HEK293 (cell line): ENCODE measurements around the gene UBXN6.
A peak's percentile ranks its signal among the peaks of the same experiment; 100 is the strongest.

Experiments used
- CTCF ChIA-PET: fragments of 350-600 bp; formaldehyde crosslinking; extraction: SDS; loops from one replicate; lab custom pipeline; 2021; ENCODE audit warnings: antibody characterized with exemption; lab: Yijun Ruan, JAX
- POLR2A ChIA-PET: fragments of 300-600 bp; formaldehyde crosslinking; extraction: SDS; loops from one replicate; lab custom pipeline; 2020; ENCODE audit warnings: antibody characterized with exemption, inconsistent platforms; lab: Yijun Ruan, JAX
- H3K27ac ChIP-seq: fragments of 200-500 bp; sonication (Bioruptor generic); 2 replicates; pipeline ENCODE4 v1.5.1; 2014; ENCODE audit warnings: low read depth, low read length, control low read depth, inconsistent platforms; ENCODE audit errors: extremely low read depth
- H3K36me3 ChIP-seq, 2 experiments: fragments of 200-500 bp in 1 of 2; sonication (Bioruptor generic) in 1 of 2; 1 replicate in 1 of 2; 2 replicates in 1 of 2; pipeline ENCODE4 v1.5.1; 2014 to 2017; ENCODE audit warnings: inconsistent platforms in 2 of 2, low read length in 2 of 2; ENCODE audit not compliant: control insufficient read depth in 2 of 2, insufficient read depth in 1 of 2
- H3K4me1 ChIP-seq: fragments of 200-500 bp; sonication (Bioruptor generic); 2 replicates; pipeline ENCODE4 v1.5.1; 2014; ENCODE audit warnings: mild to moderate bottlenecking, low read length, inconsistent platforms; ENCODE audit not compliant: control insufficient read depth, insufficient read depth
- H3K4me3 ChIP-seq: 2 replicates; pipeline ENCODE4 v1.5.1; 2011; ENCODE audit warnings: low read depth, mild to moderate bottlenecking, control low read depth, low read length, moderate library complexity
- H3K9me3 ChIP-seq: fragments of 200-500 bp; sonication (Bioruptor generic); 2 replicates; pipeline ENCODE4 v1.5.1; 2014; ENCODE audit warnings: low read depth, low read length, inconsistent platforms; ENCODE audit not compliant: control insufficient read depth, insufficient read depth
- KLF16 ChIP-seq: fragments of 450-650 bp; formaldehyde crosslinking; IDR thresholded peaks from 2 replicates; pipeline ENCODE4 v1.5.1; 2017; ENCODE audit warnings: missing biosample characterization, missing genetic modification characterization
- SP2 ChIP-seq: fragments of 450-650 bp; formaldehyde crosslinking; IDR thresholded peaks from 2 replicates; pipeline ENCODE4 v1.5.1; 2016; ENCODE audit warnings: missing biosample characterization, missing genetic modification characterization
- ZBTB20 ChIP-seq: fragments of 450-650 bp; formaldehyde crosslinking; IDR thresholded peaks from 2 replicates; pipeline ENCODE4 v1.5.1; 2016; ENCODE audit warnings: missing biosample characterization, missing genetic modification characterization
- ZBTB48 ChIP-seq: fragments of 450-650 bp; formaldehyde crosslinking; IDR thresholded peaks from 2 replicates; pipeline ENCODE4 v1.5.1; 2016; ENCODE audit warnings: missing biosample characterization, missing genetic modification characterization
- ZBTB7A ChIP-seq: fragments of 450-650 bp; formaldehyde crosslinking; IDR thresholded peaks from 2 replicates; pipeline ENCODE4 v1.5.1; 2016; ENCODE audit warnings: low read depth, missing biosample characterization, missing genetic modification characterization
- ZEB2 ChIP-seq: fragments of 450-650 bp; formaldehyde crosslinking; IDR thresholded peaks from 2 replicates; pipeline ENCODE4 v1.5.1; 2016; ENCODE audit warnings: missing biosample characterization, missing genetic modification characterization
- ZFHX2 ChIP-seq: fragments of 450-650 bp; formaldehyde crosslinking; conservative IDR thresholded peaks from 2 replicates; pipeline ENCODE4 v1.5.1; 2016; ENCODE audit warnings: missing biosample characterization, missing genetic modification characterization
- ZNF214 ChIP-seq: fragments of 450-650 bp; formaldehyde crosslinking; IDR thresholded peaks from 2 replicates; pipeline ENCODE4 v1.5.1; 2017; ENCODE audit warnings: missing biosample characterization, mild to moderate bottlenecking, missing genetic modification characterization, borderline replicate concordance
- ZNF26 ChIP-seq: fragments of 450-650 bp; formaldehyde crosslinking; IDR thresholded peaks from 2 replicates; pipeline ENCODE4 v1.5.1; 2016; ENCODE audit warnings: missing biosample characterization, missing genetic modification characterization
- ZNF335 ChIP-seq: fragments of 450-650 bp; formaldehyde crosslinking; conservative IDR thresholded peaks from 2 replicates; pipeline ENCODE4 v1.5.1; 2016; ENCODE audit warnings: missing biosample characterization, missing genetic modification characterization
- ZNF366 ChIP-seq: fragments of 450-650 bp; formaldehyde crosslinking; conservative IDR thresholded peaks from 2 replicates; pipeline ENCODE4 v1.5.1; 2016; ENCODE audit warnings: missing biosample characterization, missing genetic modification characterization
- ZNF449 ChIP-seq: fragments of 450-650 bp; formaldehyde crosslinking; IDR thresholded peaks from 2 replicates; pipeline ENCODE4 v1.5.1; 2017; ENCODE audit warnings: missing biosample characterization, mild to moderate bottlenecking, missing genetic modification characterization, moderate library complexity
- ZNF510 ChIP-seq: fragments of 450-650 bp; formaldehyde crosslinking; IDR thresholded peaks from 2 replicates; pipeline ENCODE4 v1.5.1; 2018; ENCODE audit warnings: mild to moderate bottlenecking, missing genetic modification characterization, missing biosample characterization; ENCODE audit not compliant: insufficient replicate concordance
- ZNF561 ChIP-seq: fragments of 450-650 bp; IDR thresholded peaks from 2 replicates; pipeline ENCODE4 v1.5.1; 2018; ENCODE audit warnings: missing biosample characterization, missing genetic modification characterization, borderline replicate concordance
- ZNF585B ChIP-seq: fragments of 450-650 bp; formaldehyde crosslinking; IDR thresholded peaks from 2 replicates; pipeline ENCODE4 v1.5.1; 2016; ENCODE audit warnings: missing biosample characterization, missing genetic modification characterization
- ZNF600 ChIP-seq: fragments of 450-650 bp; formaldehyde crosslinking; IDR thresholded peaks from 2 replicates; pipeline ENCODE4 v1.5.1; 2016; ENCODE audit warnings: missing biosample characterization, missing genetic modification characterization
- ZNF677 ChIP-seq: fragments of 450-650 bp; IDR thresholded peaks from 2 replicates; pipeline ENCODE4 v1.5.0; 2018; ENCODE audit warnings: missing biosample characterization, mild to moderate bottlenecking, missing genetic modification characterization, moderate library complexity
- ZXDB ChIP-seq: fragments of 450-650 bp; formaldehyde crosslinking; IDR thresholded peaks from 2 replicates; pipeline ENCODE4 v1.5.1; 2016; ENCODE audit warnings: missing biosample characterization, missing genetic modification characterization
- TF ChIP-seq, protein P1 (sequence below): fragments of 450-650 bp; formaldehyde crosslinking; IDR thresholded peaks from 2 replicates; pipeline ENCODE4 v1.5.1; 2016; ENCODE audit warnings: missing biosample characterization, missing genetic modification characterization
- TF ChIP-seq, protein P2 (sequence below): fragments of 450-650 bp; formaldehyde crosslinking; IDR thresholded peaks from 2 replicates; pipeline ENCODE4 v1.5.1; 2016; ENCODE audit warnings: missing biosample characterization, missing genetic modification characterization
- TF ChIP-seq, protein P3 (sequence below): fragments of 450-650 bp; formaldehyde crosslinking; IDR thresholded peaks from 2 replicates; pipeline ENCODE4 v1.5.1; 2016; ENCODE audit warnings: missing biosample characterization, missing genetic modification characterization, borderline replicate concordance

The UBXN6 gene

DNA sequence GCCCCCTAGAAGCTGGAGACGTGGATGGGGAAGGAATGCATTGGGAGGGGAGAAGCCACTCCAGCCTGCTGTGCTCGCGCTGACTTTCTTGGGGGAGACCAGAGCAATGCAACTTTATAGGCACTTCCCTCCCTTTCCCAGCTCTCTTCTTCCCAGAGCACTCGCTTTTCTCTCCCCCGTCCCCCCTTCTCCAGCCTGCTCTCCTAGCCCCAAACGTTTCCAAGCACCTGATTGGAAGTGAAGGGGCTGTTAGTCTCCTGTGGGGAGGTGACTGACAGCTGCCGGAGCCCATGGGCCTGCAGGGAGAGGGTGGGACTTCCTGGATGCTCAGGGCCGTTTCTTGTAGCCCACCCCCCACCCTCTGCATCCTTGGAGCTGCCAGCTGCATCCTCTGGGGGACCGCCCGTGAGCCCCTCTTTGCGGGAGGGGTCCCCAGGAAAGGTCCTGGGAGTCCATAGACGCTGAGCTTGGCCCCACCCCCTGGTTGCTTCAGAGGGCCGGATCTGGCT lies 17.0 kb upstream of the UBXN6 start (continued):
- peak; percentile 60; the same call in 1 of the 2 replicates for TF ChIP-seq ZNF366 (tag by site-specific recombination)
- no peak for TF ChIP-seq ZNF677 (tag by site-specific recombination)

- Histone ChIP-seq H3K27ac (peak overlapping the region; percentile 73), H3K9me3 (no peaks in the 10 kb centered on the region), H3K4me1 (peaks cover 3% of the 10 kb centered on the region; the same call in 1 of the 2 replicates), H3K4me3 (peak overlapping the region; percentile 85), H3K36me3 (peaks cover 14 to 38% of the 10 kb centered on the region in 2 experiments)
- CTCF ChIA-PET: interaction anchor here (0.6 to 1.1 kb wide), 3 partner anchors 17 to 240 kb away, joined by 3 to 7 read pairs (median 3); no protein-coding TSS in a partner anchor
- POLR2A ChIA-PET: interaction anchor here (1.0 to 1.1 kb wide), 2 partner anchors 19 to 83 kb away, joined by 3 read pairs; no protein-coding TSS in a partner anchor
- TF ChIP-seq ZNF510 (no peak), SP2 (tag by site-specific recombination) (no peak; the same call in 1 of the 2 replicates), ZNF585B (no peak), ZFHX2 (tag by site-specific recombination) (peak; percentile 61), ZNF561 (no peak), ZEB2 (0 out of 2 replicates have a peak, but pooled peaks have one; percentile 16), KLF16 (tag by site-specific recombination) (peak; percentile 17; the same call in 1 of the 2 replicates), ZNF600 (tag by site-specific recombination) (peak; percentile 74; the same call in 1 of the 2 replicates), ZNF449 (tag by site-specific recombination) (no peak), ZBTB7A (tag by site-specific recombination) (0 out of 2 replicates have a peak, but pooled peaks have one; percentile 24), ZBTB48 (tag by site-specific recombination) (peak; percentile 92; the same call in 1 of the 2 replicates), ZXDB (tag by site-specific recombination) (0 out of 2 replicates have a peak, but pooled peaks have one; percentile 42), ZBTB20 (peak; percentile 93), ZNF214 (tag by site-specific recombination) (no peak), ZNF335 (tag by site-specific recombination) (peak; percentile 82), ZNF26 (tag by site-specific recombination) (no peak)
- TF ChIP-seq, protein P1, sequence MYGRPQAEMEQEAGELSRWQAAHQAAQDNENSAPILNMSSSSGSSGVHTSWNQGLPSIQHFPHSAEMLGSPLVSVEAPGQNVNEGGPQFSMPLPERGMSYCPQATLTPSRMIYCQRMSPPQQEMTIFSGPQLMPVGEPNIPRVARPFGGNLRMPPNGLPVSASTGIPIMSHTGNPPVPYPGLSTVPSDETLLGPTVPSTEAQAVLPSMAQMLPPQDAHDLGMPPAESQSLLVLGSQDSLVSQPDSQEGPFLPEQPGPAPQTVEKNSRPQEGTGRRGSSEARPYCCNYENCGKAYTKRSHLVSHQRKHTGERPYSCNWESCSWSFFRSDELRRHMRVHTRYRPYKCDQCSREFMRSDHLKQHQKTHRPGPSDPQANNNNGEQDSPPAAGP: 0 out of 2 replicates have a peak, but pooled peaks have one; percentile 24
- TF ChIP-seq, protein P2, sequence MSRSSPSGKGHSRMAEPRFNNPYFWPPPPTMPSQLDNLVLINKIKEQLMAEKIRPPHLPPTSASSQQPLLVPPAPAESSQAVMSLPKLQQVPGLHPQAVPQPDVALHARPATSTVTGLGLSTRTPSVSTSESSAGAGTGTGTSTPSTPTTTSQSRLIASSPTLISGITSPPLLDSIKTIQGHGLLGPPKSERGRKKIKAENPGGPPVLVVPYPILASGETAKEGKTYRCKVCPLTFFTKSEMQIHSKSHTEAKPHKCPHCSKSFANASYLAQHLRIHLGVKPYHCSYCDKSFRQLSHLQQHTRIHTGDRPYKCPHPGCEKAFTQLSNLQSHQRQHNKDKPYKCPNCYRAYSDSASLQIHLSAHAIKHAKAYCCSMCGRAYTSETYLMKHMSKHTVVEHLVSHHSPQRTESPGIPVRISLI: no peak
- TF ChIP-seq, protein P3, sequence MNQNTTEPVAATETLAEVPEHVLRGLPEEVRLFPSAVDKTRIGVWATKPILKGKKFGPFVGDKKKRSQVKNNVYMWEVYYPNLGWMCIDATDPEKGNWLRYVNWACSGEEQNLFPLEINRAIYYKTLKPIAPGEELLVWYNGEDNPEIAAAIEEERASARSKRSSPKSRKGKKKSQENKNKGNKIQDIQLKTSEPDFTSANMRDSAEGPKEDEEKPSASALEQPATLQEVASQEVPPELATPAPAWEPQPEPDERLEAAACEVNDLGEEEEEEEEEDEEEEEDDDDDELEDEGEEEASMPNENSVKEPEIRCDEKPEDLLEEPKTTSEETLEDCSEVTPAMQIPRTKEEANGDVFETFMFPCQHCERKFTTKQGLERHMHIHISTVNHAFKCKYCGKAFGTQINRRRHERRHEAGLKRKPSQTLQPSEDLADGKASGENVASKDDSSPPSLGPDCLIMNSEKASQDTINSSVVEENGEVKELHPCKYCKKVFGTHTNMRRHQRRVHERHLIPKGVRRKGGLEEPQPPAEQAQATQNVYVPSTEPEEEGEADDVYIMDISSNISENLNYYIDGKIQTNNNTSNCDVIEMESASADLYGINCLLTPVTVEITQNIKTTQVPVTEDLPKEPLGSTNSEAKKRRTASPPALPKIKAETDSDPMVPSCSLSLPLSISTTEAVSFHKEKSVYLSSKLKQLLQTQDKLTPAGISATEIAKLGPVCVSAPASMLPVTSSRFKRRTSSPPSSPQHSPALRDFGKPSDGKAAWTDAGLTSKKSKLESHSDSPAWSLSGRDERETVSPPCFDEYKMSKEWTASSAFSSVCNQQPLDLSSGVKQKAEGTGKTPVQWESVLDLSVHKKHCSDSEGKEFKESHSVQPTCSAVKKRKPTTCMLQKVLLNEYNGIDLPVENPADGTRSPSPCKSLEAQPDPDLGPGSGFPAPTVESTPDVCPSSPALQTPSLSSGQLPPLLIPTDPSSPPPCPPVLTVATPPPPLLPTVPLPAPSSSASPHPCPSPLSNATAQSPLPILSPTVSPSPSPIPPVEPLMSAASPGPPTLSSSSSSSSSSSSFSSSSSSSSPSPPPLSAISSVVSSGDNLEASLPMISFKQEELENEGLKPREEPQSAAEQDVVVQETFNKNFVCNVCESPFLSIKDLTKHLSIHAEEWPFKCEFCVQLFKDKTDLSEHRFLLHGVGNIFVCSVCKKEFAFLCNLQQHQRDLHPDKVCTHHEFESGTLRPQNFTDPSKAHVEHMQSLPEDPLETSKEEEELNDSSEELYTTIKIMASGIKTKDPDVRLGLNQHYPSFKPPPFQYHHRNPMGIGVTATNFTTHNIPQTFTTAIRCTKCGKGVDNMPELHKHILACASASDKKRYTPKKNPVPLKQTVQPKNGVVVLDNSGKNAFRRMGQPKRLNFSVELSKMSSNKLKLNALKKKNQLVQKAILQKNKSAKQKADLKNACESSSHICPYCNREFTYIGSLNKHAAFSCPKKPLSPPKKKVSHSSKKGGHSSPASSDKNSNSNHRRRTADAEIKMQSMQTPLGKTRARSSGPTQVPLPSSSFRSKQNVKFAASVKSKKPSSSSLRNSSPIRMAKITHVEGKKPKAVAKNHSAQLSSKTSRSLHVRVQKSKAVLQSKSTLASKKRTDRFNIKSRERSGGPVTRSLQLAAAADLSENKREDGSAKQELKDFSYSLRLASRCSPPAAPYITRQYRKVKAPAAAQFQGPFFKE (tag by site-specific recombination): no peak
Observed at GRCh38 chr19:4473763-4474513, 16.3 kb upstream of the UBXN6 start.
